ENCODE data around the gene CCNDBP1.
"Not testable (repeated sequence)": the region's sequence is repeated elsewhere in the genome, so short reads cannot be mapped to it uniquely, and the experiment has no call there.

CCNDBP1 gene

DNA sequence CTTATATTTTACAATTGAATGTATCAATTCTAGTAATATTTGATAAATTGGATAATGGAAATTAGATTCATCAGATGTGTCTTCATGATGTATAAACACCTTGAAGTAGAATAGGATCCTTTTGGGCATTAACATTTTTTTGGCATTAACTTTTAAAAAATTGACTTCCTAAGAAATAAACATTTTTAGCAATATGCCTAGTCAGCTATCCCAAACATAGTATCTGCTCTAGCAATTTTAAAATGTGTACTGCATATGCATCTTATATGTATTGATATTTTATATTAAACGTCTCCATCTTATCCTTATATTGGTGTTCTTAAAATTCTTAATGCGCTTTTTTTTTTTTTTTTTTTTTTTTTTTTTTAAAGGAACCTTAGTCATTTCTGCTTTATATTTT lies 8.5 kb downstream of the CCNDBP1 start:
- no peak for DNase-seq (ENCODE audit: low read depth in 3 of 3, low spot score in 1 of 3)

GRCh38 chr15:43194795-43195194 lies 9.6 kb downstream of the CCNDBP1 start:
- DNase-seq (ENCODE audit: low read depth in 3 of 3, low spot score in 1 of 3): no peak

- DNase-seq (ENCODE audit: low read depth in 3 of 3, low spot score in 1 of 3): no peak
Measured at GRCh38 chr15:43196760-43197548, 11.8 kb downstream of the CCNDBP1 start.

GRCh38 chr15:43197773-43198172 lies 12.6 kb downstream of the CCNDBP1 start:
- DNase-seq (ENCODE audit: low read depth in 3 of 3, low spot score in 1 of 3): not testable (repeated sequence)

GRCh38 chr15:43198556-43198955 lies 13.4 kb downstream of the CCNDBP1 start:
- DNase-seq (ENCODE audit: low read depth in 3 of 3, low spot score in 1 of 3): not testable (repeated sequence)

GRCh38 chr15:43198992-43199391 lies 13.8 kb downstream of the CCNDBP1 start:
- no peak for DNase-seq (ENCODE audit: low read depth in 3 of 3, low spot score in 1 of 3)

DNA sequence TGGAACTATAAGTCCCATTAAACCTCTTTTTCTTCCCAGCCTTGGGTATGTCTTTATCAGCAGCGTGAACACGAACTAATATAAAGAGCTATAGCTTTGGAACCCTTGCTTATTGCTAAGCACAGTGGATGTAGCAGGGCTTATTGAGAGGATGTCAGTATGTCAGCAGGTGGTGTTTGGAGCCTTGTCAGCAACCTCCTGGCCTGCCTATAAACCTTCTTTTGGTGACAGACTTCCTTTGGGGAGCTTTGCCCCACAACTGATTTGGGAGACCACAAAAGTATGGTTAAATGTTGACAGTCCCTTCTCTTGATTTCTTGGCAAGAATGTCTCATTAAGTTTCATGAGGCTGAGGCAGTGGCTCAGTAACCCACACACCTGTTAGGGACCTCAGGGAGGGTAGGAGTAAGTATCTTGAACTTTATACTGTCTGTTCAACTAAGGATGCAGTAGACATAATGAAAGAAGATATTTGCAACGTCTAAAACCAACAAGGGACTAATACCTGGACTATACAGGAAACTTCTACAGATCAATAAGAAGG lies 14.8 kb downstream of the CCNDBP1 start:
- DNase-seq (ENCODE audit: low read depth in 3 of 3, low spot score in 1 of 3): no peak

GRCh38 chr15:43204016-43204901 lies 19.1 kb downstream of the CCNDBP1 start:
- peak in 1 of 3 donors; percentile 23 for DNase-seq (ENCODE audit: low read depth in 3 of 3, low spot score in 1 of 3)

DNA sequence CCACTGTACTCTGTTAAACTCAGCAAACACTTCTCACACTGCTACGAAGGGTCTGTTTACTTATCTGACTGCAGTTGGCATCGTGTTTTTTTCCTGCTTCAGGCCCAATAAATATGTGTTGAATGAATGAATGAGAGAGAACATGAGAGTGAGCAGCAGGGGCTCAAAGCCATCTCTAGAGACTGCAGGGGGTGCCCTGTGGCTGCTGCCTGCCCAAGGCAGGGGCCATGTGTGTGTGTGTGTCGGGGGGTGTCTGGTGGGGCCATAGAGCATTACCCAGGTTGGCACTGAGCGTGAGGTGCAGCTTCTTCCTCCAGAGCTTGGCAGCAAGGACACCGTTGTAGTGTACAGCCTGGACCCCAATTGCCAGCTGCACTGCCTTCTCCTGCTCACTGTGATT lies 20.9 kb downstream of the CCNDBP1 start:
- no peak for DNase-seq (ENCODE audit: low read depth in 3 of 3, low spot score in 1 of 3)

DNA sequence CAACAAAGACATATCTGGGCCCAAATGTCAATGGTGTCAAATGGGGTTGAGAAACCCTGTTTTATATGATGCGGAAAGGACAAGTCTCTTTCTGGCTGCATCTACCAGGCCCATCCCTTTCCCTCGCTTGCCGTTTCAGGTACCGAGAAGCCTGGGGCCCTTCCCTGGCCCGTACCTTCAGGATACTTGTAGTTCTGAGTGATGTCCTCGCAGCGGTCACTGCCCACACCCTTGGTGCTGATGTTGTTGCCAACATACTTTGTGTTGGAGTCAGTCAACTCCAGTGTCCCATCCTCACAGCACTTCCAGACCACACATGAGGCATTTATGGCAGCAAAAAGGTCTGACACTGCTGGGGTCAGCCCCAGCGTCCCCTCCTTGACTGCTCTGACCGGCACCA lies 21.8 kb downstream of the CCNDBP1 start:
- DNase-seq (ENCODE audit: low read depth in 3 of 3, low spot score in 1 of 3): no peak

- DNase-seq (ENCODE audit: low read depth in 3 of 3, low spot score in 1 of 3): no peak
Measured at GRCh38 chr15:43208052-43209002, 23.1 kb downstream of the CCNDBP1 start.

- no peak for DNase-seq (ENCODE audit: low read depth in 3 of 3, low spot score in 1 of 3)
Measured at GRCh38 chr15:43209059-43209824, 24.0 kb downstream of the CCNDBP1 start.

- no peak for DNase-seq (ENCODE audit: low read depth in 3 of 3, low spot score in 1 of 3)
Measured at GRCh38 chr15:43210172-43210745, 25.1 kb downstream of the CCNDBP1 start.

DNA sequence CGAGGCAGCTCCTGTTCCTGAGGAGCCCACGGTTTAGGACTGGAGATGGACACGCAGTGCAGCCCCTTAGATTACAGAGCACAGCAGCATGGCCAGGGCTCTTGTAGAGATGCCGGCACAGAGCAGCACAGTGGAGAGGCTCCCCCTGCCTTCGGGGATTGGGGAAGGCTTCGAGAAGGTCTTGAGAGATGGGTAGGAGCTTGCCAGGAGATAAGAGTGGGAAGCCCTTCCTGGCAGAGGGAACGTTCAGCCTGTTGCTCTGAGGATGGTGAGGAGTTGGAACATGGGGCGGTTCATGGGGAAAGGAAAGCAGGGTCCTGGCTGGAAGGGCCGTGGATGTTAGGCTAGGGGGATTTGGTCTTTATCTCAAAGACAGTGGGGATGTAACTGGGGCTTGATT lies 25.6 kb downstream of the CCNDBP1 start:
- DNase-seq (ENCODE audit: low read depth in 3 of 3, low spot score in 1 of 3): no peak

GRCh38 chr15:43211224-43211735 lies 26.1 kb downstream of the CCNDBP1 start:
- DNase-seq (ENCODE audit: low read depth in 3 of 3, low spot score in 1 of 3): no peak

GRCh38 chr15:43212299-43212698 lies 27.1 kb downstream of the CCNDBP1 start:
- no peak for DNase-seq (ENCODE audit: low read depth in 3 of 3, low spot score in 1 of 3)

DNA sequence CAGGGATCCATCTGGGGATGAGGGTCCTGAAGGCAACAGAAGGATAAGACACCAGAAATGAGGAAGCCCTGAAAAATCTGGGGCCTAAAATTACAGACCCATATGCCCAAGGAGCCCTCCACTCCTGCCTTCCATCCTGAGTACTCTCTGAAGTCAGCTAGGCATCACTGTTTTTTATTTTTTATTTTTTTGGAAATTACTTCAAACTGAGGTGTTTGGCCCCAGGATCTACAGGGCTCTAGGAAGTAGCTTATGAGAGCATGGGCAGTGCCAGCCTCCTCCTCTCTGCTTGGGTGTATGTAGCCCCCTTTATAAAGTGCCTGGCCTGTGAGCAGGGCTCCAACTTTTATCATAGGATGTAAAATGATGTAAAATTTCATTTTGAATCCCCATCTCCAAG lies 27.7 kb downstream of the CCNDBP1 start:
- DNase-seq (ENCODE audit: low read depth in 3 of 3, low spot score in 1 of 3): no peak

DNA sequence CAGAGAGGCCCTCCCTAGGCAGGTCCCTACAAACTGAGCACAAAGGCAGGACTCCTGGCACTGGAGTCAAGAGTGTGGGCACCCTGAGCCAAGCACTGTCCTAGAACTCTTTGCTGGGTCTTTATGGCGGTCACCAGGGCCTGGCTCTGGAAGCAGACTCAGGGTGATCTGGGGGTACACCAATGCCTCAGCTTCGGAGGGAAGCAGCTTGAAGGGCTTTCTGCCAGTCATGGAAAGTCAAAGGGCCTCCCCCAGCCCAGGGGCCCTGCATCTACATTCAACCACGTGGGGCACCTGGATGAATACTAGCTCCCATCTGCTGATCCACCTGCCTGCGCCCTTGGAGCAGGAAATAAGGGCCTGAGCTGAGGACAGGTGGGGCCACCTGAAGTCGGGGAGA lies 28.3 kb downstream of the CCNDBP1 start:
- no peak for DNase-seq (ENCODE audit: low read depth in 3 of 3, low spot score in 1 of 3)

GRCh38 chr15:43214169-43214568 lies 29.0 kb downstream of the CCNDBP1 start:
- DNase-seq (ENCODE audit: low read depth in 3 of 3, low spot score in 1 of 3): no peak

All from stimulated activated CD4-positive, alpha-beta T cell treated with anti-CD3 and anti-CD28 coated beads, TNF-alpha, amount 100 ng/mL, for 1 hour (primary cell).